SK-N-MC (cell line): ENCODE results near the gene CACNA1G.
A peak's percentile ranks its signal among the peaks of the same experiment; 100 is the strongest.

ENCODE experiments used
- DNase-seq: peaks from one replicate; pipeline ENCODE4 v3.0.0-alpha.2; 2011; ENCODE audit warnings: low read depth, low spot score
- H3K27ac ChIP-seq: fragments of 200-600 bp; sonication (generic); 2 replicates; pipeline ENCODE4 v1.5.1; 2016; ENCODE audit warnings: mixed run types
- H3K36me3 ChIP-seq: fragments of 200-600 bp; sonication (generic); 2 replicates; pipeline ENCODE4 v1.6.1; 2017; ENCODE audit warnings: antibody characterized with exemption, low read length, mixed read lengths; ENCODE audit not compliant: insufficient read depth
- H3K4me3 ChIP-seq: fragments of 200-600 bp; sonication (generic); 2 replicates; pipeline ENCODE4 v1.5.1; 2016
- H3K9ac ChIP-seq: fragments of 200-600 bp; sonication (generic); 2 replicates; pipeline ENCODE4 v1.8.0; 2017; ENCODE audit warnings: mixed run types, mixed read lengths; ENCODE audit not compliant: insufficient read length
- H3K9me3 ChIP-seq: fragments of 200-600 bp; sonication (generic); 2 replicates; pipeline ENCODE4 v1.6.1; 2017; ENCODE audit warnings: low read depth, mild to moderate bottlenecking, antibody characterized with exemption, low read length, moderate library complexity, mixed read lengths
- EZH2 ChIP-seq: fragments of 200-600 bp; sonication (generic); IDR thresholded peaks from one replicate; pipeline ENCODE4 v1.6.1; 2017; ENCODE audit warnings: antibody characterized with exemption
- FOXP2 ChIP-seq: optimal IDR thresholded peaks from 2 replicates; pipeline ENCODE3; 2011; ENCODE audit warnings: mild to moderate bottlenecking, moderate library complexity; ENCODE audit not compliant: insufficient read depth; ENCODE audit errors: extremely low read length, control extremely low read depth
- POLR2AphosphoS5 ChIP-seq: IDR thresholded peaks from 2 replicates; pipeline ENCODE4 v1.6.1; 2012; ENCODE audit warnings: mild to moderate bottlenecking, low read depth, low read length, borderline replicate concordance

The CACNA1G gene

DNA sequence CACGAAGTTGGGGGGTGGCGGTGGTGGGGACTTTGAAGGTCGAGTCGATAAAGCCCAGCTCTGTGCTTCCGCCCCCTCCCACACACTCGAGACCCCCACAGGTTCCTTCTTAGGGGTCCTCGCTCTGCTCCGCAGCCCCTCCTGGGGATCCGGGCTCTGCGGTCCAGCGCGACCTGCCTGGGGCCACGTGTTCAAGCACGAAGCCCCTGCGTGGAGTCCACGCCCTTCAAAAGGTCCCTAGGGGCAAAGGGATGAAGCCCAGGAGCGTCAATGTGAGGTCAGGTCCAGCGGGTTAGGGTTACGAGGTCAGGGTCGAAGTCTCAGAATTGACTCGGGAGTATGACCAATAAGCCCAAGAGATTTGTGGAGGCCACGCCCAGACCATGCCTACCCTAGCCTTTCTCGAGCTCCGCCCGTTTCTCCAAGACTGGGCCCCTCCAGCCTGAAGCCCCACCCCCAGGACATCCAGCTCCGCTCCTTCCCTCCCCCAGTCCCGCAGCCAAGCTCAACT is 786 bp upstream of the CACNA1G start:
- peak overlapping the region; percentile 90 for H3K27ac ChIP-seq
- peak overlapping the region; percentile 74 for H3K9ac ChIP-seq
- TF ChIP-seq FOXP2 = no peak
- no peak for TF ChIP-seq EZH2
- TF ChIP-seq POLR2AphosphoS5 = peak; percentile 39; the same call in 1 of the 2 replicates
- peak; percentile 66 for DNase-seq
- H3K4me3 ChIP-seq = peak overlapping the region; percentile 90
- no peaks in the 10 kb centered on the region for H3K9me3 ChIP-seq
- no peaks in the 10 kb centered on the region for H3K36me3 ChIP-seq

DNA sequence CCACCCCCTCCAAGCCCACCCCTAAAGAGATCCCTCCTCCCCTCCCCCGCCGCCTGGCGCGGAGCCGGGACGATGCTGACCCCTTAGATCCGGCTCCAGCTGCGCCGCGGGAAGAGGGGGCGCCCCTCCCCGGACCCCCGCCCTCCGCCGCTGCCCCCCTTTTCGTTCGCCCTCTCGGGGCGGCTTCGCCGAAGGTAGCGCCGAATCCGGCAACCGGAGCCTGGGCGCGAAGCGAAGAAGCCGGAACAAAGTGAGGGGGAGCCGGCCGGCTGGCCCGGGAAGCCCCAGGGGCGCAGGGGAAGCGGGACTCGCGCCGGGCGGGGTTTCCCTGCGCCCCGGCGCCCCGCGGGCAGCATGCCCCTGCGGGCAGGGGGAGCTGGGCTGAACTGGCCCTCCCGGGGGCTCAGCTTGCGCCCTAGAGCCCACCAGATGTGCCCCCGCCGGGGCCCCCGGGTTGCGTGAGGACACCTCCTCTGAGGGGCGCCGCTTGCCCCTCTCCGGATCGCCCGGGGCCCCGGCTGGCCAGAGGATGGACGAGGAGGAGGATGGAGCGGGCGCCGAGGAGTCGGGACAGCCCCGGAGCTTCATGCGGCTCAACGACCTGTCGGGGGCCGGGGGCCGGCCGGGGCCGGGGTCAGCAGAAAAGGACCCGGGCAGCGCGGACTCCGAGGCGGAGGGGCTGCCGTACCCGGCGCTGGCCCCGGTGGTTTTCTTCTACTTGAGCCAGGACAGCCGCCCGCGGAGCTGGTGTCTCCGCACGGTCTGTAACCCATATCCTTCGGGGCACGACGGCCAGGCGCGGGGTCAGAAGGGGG is 623 bp downstream of the CACNA1G start:
- no peak overlapping the region for H3K27ac ChIP-seq
- DNase-seq = no peak
- peak overlapping the region; percentile 90 for H3K4me3 ChIP-seq
- no peaks in the 10 kb centered on the region for H3K36me3 ChIP-seq
- TF ChIP-seq FOXP2 = no peak
- TF ChIP-seq POLR2AphosphoS5 = no peak
- TF ChIP-seq EZH2 = no peak
- no peaks in the 10 kb centered on the region for H3K9me3 ChIP-seq
- H3K9ac ChIP-seq = peak overlapping the region; percentile 77

DNA sequence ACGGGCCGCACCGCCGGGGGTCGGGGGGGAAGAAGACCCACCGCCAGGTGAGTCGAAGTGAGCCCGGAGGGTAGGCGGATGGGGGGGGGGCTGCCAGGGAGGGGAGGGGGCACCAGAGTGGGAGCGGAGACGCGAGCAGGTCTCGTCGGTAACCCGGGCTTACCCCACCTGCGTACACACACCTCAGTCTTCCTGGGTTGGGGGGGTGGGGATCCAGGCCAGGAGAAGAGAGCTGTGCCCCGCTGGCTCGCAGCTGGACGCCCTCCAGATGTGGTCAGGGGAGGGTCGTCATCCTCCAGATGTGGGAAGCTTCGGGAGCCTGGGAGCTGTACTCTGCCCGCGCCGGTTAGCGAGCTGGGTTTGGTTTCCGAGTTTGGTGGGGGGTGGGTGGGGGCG is 1.2 kb downstream of the CACNA1G start:
- DNase-seq = no peak
- H3K9me3 ChIP-seq = no peaks in the 10 kb centered on the region
- no peaks in the 10 kb centered on the region for H3K36me3 ChIP-seq
- TF ChIP-seq EZH2 = no peak
- no peak for TF ChIP-seq POLR2AphosphoS5
- TF ChIP-seq FOXP2 = no peak
- peak overlapping the region; percentile 77 for H3K9ac ChIP-seq
- peak overlapping the region; percentile 90 for H3K4me3 ChIP-seq
- H3K27ac ChIP-seq = no peak overlapping the region

DNA sequence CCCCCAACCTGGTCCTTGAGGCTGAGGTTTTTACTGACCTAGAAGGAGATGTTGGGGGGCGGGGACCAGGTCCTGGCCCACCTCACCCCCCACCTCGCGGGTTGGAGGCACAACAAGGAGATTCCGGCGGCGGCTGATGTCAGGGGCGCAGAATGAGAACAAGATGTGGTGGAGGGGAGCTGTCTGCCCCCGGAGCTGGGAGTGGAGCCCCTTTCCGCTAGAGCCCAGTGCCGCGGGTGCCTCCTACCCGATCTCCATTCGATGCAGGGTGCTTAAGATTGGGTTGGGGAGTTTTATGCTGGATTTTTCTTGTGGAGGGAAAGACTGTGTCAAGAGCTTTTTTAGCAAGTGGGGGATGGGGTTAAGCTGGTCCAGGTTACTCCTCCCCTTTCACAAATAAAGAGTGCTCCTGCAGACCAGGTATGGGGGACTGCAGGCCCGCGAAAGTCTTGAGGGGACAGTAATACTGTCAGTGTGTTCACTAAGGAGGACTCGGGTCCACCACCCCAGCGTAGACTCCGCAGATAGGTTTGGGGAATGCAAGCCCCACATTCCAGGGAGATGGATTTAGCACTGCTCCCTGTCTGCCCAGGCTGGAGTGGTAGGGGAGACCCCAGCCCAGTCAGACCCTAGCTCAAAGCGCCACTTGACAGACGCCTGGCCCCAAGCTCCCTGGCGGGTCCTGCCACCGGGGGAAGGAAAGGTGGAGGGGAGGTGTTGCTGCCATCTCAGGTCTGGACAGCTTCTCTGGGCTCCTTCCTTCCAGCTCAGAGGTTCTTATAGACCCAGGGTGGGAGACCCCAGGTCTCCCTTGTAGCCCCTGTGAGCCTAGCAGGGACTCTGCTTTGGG is 2.0 kb downstream of the CACNA1G start:
- Histone ChIP-seq H3K9me3 (no peaks in the 10 kb centered on the region), H3K36me3 (no peaks in the 10 kb centered on the region), H3K4me3 (peak overlapping the region; percentile 90), H3K9ac (peak overlapping the region; percentile 28), H3K27ac (0 out of 2 replicates have a peak overlapping the region, but pooled peaks have one; percentile 5)
- no peak for DNase-seq
- TF ChIP-seq POLR2AphosphoS5 = no peak
- TF ChIP-seq EZH2 = no peak
- TF ChIP-seq FOXP2 = no peak

DNA sequence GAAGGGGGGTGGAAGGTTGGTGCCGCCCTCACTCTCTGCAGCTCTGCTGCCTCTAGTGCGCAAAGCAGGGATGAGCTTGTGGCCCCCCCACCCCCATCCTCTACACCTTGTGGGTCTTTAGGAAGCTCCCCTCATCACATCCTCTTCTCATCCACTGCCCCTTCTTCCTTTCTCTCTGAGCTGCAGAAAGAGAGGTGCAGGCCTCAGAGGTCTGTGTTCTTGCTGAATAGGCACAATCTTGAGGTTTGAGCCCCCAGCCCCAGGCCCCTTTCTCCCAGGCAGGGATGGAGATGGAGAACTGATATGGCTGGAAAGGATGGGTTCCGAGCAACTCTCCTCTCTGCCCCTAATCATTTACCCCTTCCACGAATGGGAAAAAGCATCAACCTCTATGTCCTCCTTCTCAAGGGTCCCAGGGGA is 2.6 kb downstream of the CACNA1G start:
- H3K36me3 ChIP-seq = no peaks in the 10 kb centered on the region
- H3K4me3 ChIP-seq = peak overlapping the region; percentile 90
- H3K9ac ChIP-seq = no peak overlapping the region
- H3K27ac ChIP-seq = peak overlapping the region; percentile 96
- no peak for TF ChIP-seq POLR2AphosphoS5
- TF ChIP-seq FOXP2 = no peak
- TF ChIP-seq EZH2 = no peak
- H3K9me3 ChIP-seq = no peaks in the 10 kb centered on the region
- DNase-seq = no peak

DNA sequence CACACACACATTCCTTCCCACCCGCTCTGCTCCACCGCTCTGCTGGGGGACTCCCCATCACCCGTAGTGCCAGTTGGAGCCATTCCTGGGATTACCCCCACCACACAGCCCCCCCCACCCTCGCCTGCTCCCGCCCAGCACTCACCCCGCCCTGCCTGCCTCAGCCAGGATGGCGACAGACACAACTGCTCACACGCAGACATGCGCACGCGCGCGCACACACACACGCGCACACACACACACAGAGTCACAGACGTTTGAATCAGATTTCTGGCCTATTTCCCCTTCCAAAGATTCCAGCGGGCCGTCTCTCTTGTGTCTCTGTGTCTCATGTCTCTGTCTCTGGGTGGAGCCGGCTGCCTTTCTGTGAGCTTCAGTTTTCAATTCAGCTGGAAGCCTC is 4.4 kb downstream of the CACNA1G start:
- Histone ChIP-seq H3K36me3 (no peaks in the 10 kb centered on the region), H3K9ac (peak overlapping the region; percentile 84), H3K9me3 (no peaks in the 10 kb centered on the region), H3K27ac (peak overlapping the region; percentile 96), H3K4me3 (peak overlapping the region; percentile 90)
- DNase-seq = no peak
- TF ChIP-seq POLR2AphosphoS5 (peak; percentile 51; the same call in 1 of the 2 replicates), EZH2 (no peak)

DNA sequence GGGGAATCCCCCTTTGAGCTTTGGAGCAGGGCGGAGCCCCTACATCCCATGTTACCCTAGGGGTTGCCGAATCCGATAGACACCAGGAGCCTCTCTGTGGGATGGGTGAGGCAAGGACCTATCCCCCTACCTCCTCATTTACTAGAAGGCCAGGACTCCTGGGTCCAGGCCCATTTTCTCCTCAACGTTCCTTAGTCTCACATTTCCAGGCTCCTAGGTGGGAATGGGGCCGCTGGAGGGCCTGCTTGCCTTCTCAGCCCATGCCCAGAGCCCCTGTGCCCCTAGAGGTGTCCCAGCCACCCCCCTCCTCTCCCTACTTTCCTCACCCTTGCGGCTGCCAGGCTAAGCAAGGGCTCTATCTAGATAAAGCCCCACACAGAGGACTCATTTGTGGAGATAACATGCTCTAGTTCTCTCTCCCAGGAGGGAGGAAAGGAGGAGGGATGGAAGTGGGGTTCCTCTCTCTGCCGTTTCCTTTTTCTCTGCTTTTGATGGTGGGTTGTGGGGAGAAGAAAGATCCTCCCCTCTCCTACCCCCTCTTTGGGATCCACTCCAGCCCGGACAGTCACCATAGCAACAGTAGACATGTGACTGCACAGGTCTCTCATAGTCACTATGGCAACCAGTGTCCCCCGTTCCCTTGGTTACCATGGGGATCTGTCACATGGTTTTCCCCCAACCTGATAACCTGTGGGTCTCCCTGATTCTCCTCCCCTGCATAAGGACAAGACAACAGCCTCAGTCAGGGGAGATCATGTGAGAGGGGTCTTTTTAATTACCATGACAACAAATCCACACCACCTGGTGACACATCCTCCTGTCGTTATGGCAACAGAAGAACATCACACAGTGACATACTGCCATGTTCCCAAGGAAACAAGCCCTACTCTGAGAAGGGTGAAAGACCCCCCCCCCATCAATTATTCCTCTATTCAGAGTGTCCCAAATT is 5.2 kb downstream of the CACNA1G start:
- H3K9me3 ChIP-seq = no peaks in the 10 kb centered on the region
- H3K27ac ChIP-seq = peak overlapping the region; percentile 96
- H3K9ac ChIP-seq = peak overlapping the region; percentile 84
- no peak for TF ChIP-seq EZH2
- H3K36me3 ChIP-seq = no peaks in the 10 kb centered on the region
- DNase-seq = no peak
- peak overlapping the region; percentile 90 for H3K4me3 ChIP-seq
